SK-N-SH (cell line): ENCODE results near the gene C2orf72. TPM values are rescaled to one million over a fixed set of nuclear protein-coding genes. Genes with fewer than 3 reads are reported as not detected.

Experiments
- CTCF ChIA-PET: fragments of 300-600, 350-600 bp; formaldehyde crosslinking; extraction: SDS; loops from one replicate; lab custom pipeline; 2021; lab: Yijun Ruan, JAX
- POLR2A ChIA-PET: fragments of 350-600 bp; sonication (Branson Sonifier 250); formaldehyde crosslinking; extraction: SDS; loops from one replicate; lab custom pipeline; 2020; ENCODE audit warnings: antibody characterized with exemption, inconsistent platforms; lab: Yijun Ruan, JAX
- DNase-seq: peaks from one replicate; pipeline ENCODE4 v3.0.0; 2012
- H2AFZ ChIP-seq: fragments of 200-600 bp; sonication (generic); 2 replicates; pipeline ENCODE4 v1.8.1; 2016; ENCODE audit warnings: antibody characterized with exemption, mild to moderate bottlenecking, low read depth
- H3F3A ChIP-seq: fragments of 200-600 bp; sonication (generic); replicated peaks from 2 replicates; pipeline ENCODE3; 2016; ENCODE audit warnings: antibody characterized with exemption, mild to moderate bottlenecking; ENCODE audit not compliant: insufficient read depth
- H3K27ac ChIP-seq, 2 experiments: fragments of 200-500 bp in 1 of 2; fragments of 200-600 bp in 1 of 2; sonication (Bioruptor generic) in 1 of 2; sonication (generic), shearing (Covaris generic) in 1 of 2; 2 replicates each; pipeline versions ENCODE4 v1.5.1 to v1.6.1; 2014 to 2016; ENCODE audit warnings: low read depth in 2 of 2, inconsistent platforms in 1 of 2, low read length in 1 of 2, mild to moderate bottlenecking in 1 of 2, mixed read lengths in 1 of 2
- H3K27me3 ChIP-seq: fragments of 200-600 bp; sonication (generic), shearing (Covaris generic); 2 replicates; pipeline ENCODE4 v1.6.1; 2016; ENCODE audit warnings: mixed run types; ENCODE audit not compliant: insufficient read depth
- H3K36me3 ChIP-seq, 2 experiments: fragments of 200-500 bp in 1 of 2; fragments of 200-600 bp in 1 of 2; sonication (Bioruptor generic) in 1 of 2; sonication (generic) in 1 of 2; replicated peaks in 1 of 2; 2 replicates each; pipeline versions ENCODE3 to v1.5.1; 2014 to 2016; ENCODE audit warnings: low read length in 1 of 2, mild to moderate bottlenecking in 1 of 2; ENCODE audit not compliant: insufficient read depth in 2 of 2, control insufficient read depth in 1 of 2
- H3K4me1 ChIP-seq, 2 experiments: fragments of 200-500 bp in 1 of 2; fragments of 200-600 bp in 1 of 2; sonication (Bioruptor generic) in 1 of 2; sonication (generic), shearing (Covaris generic) in 1 of 2; 2 replicates each; pipeline versions ENCODE4 v1.5.1 to v1.6.1; 2014 to 2016; ENCODE audit warnings: low read depth in 1 of 2, low read length in 1 of 2, mixed run types in 1 of 2; ENCODE audit not compliant: insufficient read depth in 2 of 2, control insufficient read depth in 1 of 2
- H3K4me2 ChIP-seq: fragments of 200-600 bp; sonication (generic), shearing (Covaris generic); 2 replicates; pipeline ENCODE4 v1.6.1; 2017; ENCODE audit warnings: mixed run types
- H3K4me3 ChIP-seq, 2 experiments: fragments of 200-500 bp in 1 of 2; fragments of 200-600 bp in 1 of 2; sonication (Bioruptor generic) in 1 of 2; sonication (generic), shearing (Covaris generic) in 1 of 2; 2 replicates each; pipeline versions ENCODE4 v1.5.1 to v1.8.1; 2014 to 2016; ENCODE audit warnings: low read depth in 2 of 2, inconsistent platforms in 1 of 2, low read length in 1 of 2, mild to moderate bottlenecking in 1 of 2, mixed read lengths in 1 of 2, moderate library complexity in 1 of 2
- H3K79me2 ChIP-seq: fragments of 200-600 bp; sonication (generic); 2 replicates; pipeline ENCODE4 v1.8.1; 2017; ENCODE audit warnings: mild to moderate bottlenecking; ENCODE audit not compliant: insufficient read depth
- H3K9ac ChIP-seq: fragments of 200-600 bp; sonication (generic); 2 replicates; pipeline ENCODE4 v1.6.1; 2017; ENCODE audit warnings: mixed run types
- H3K9me2 ChIP-seq: fragments of 200-600 bp; sonication (generic); 2 replicates; pipeline ENCODE4 v1.6.1; 2017; ENCODE audit warnings: mixed run types
- H3K9me3 ChIP-seq: fragments of 200-600 bp; sonication (generic); 2 replicates; pipeline ENCODE4 v1.6.1; 2017; ENCODE audit warnings: mixed run types, mild to moderate bottlenecking, moderate library complexity
- H4K20me1 ChIP-seq: fragments of 200-600 bp; sonication (generic); 2 replicates; pipeline ENCODE4 v1.6.1; 2017; ENCODE audit warnings: mild to moderate bottlenecking, mixed run types; ENCODE audit not compliant: insufficient read depth
- EZH2phosphoT487 ChIP-seq: fragments of 200-600 bp; sonication (generic); IDR thresholded peaks from 2 replicates; pipeline ENCODE4 v1.6.1; 2017; ENCODE audit warnings: low read depth, mixed run types, mild to moderate bottlenecking, antibody characterized with exemption, moderate library complexity, borderline replicate concordance
- FOSL2 ChIP-seq: IDR thresholded peaks from 2 replicates; pipeline ENCODE4 v1.4.0; 2012; ENCODE audit warnings: low read depth, mild to moderate bottlenecking, moderate library complexity, borderline replicate concordance
- FOXM1 ChIP-seq: IDR thresholded peaks from 2 replicates; pipeline ENCODE4 v1.4.0; 2012; ENCODE audit warnings: low read depth, mild to moderate bottlenecking
- MEF2A ChIP-seq: IDR thresholded peaks from 2 replicates; pipeline ENCODE4 v1.4.0; 2012; ENCODE audit warnings: low read depth, borderline replicate concordance
- MXI1 ChIP-seq: IDR thresholded peaks from 2 replicates; pipeline ENCODE4 v1.6.1; 2012; ENCODE audit warnings: mild to moderate bottlenecking, low read depth, low read length, improper control_type of control experiment
- PBX3 ChIP-seq: IDR thresholded peaks from 2 replicates; pipeline ENCODE4; 2012
- RAD21 ChIP-seq: IDR thresholded peaks from 2 replicates; pipeline ENCODE4 v1.6.1; 2012; ENCODE audit warnings: mild to moderate bottlenecking, low read length
- SIN3A ChIP-seq: IDR thresholded peaks from 2 replicates; pipeline ENCODE4 v1.6.1; 2012; ENCODE audit warnings: low read depth, mild to moderate bottlenecking, low read length, moderate library complexity, borderline replicate concordance
- SMC3 ChIP-seq: IDR thresholded peaks from 2 replicates; pipeline ENCODE4 v1.6.1; 2012; ENCODE audit warnings: low read depth, low read length, improper control_type of control experiment
- USF2 ChIP-seq: fragments of 150-350 bp; IDR thresholded peaks from 2 replicates; pipeline ENCODE4 v1.6.1; 2017; ENCODE audit warnings: antibody characterized with exemption, low read length, low read depth, borderline replicate concordance
- YY1 ChIP-seq: IDR thresholded peaks from 2 replicates; pipeline ENCODE4 v1.4.0; 2012; ENCODE audit warnings: low read depth, mild to moderate bottlenecking
- WGBS: methylation state at CpG from one replicate; pipeline ENCODE4 v1.1.6; 2017; ENCODE audit warnings: low lambda C conversion rate; 5-methylcytosine and 5-hydroxymethylcytosine counted together
- polyA plus RNA-seq, 3 experiments: library from polyadenylated mRNA; depleted of rRNA; stranded (reverse); fragments of >200 nt; gene quantifications; 2 replicates each; pipeline ENCODE4 v1.2.3, GENCODE V29; 2012
- TF ChIP-seq, protein P1 (sequence below): IDR thresholded peaks from 2 replicates; pipeline ENCODE4 v1.6.1; 2012; ENCODE audit warnings: mild to moderate bottlenecking, low read depth, low read length, moderate library complexity

Gene C2orf72
- polyA plus RNA-seq, 1 of the 3 experiments (the other 2 are of a cell fraction), result 0.35 TPM

DNA sequence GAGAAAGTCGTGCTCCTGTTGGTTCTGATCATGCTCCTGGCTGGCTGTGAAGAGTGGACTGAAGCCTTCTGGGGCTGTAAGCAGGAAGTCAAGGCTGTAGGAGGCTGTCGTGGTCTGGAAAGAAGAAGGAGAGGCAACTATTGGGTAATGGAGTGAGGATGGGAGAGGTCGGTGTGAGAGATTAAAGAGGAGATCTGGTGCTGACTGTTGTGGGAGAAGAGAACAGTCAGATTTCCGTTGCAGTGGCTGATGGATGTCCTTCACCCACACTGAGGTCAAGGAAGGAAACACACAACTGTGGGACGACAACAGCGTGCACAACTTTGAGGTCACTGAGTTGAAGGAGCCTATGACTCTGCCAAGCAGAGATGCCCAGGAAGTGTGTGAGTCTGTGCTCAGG is 16.5 kb downstream of the C2orf72 start:
- H3K36me3 ChIP-seq, result no peaks in the 10 kb centered on the region
- H3K4me1 ChIP-seq, result peaks cover 9 to 17% of the 10 kb centered on the region in 2 experiments; a peak in 3 of 4 replicates
- H3K4me2 ChIP-seq, result no peak overlapping the region
- H3F3A ChIP-seq, result no peaks in the 10 kb centered on the region
- no peak for DNase-seq
- peaks cover 21% of the 10 kb centered on the region for H3K79me2 ChIP-seq
- H3K4me3 ChIP-seq, result no peak overlapping the region
- peaks cover 4% of the 10 kb centered on the region; the same call in 1 of the 2 replicates for H4K20me1 ChIP-seq
- WGBS, result 81% methylated on average over 6 of the region's 6 CpGs
- TF ChIP-seq, protein P1, sequence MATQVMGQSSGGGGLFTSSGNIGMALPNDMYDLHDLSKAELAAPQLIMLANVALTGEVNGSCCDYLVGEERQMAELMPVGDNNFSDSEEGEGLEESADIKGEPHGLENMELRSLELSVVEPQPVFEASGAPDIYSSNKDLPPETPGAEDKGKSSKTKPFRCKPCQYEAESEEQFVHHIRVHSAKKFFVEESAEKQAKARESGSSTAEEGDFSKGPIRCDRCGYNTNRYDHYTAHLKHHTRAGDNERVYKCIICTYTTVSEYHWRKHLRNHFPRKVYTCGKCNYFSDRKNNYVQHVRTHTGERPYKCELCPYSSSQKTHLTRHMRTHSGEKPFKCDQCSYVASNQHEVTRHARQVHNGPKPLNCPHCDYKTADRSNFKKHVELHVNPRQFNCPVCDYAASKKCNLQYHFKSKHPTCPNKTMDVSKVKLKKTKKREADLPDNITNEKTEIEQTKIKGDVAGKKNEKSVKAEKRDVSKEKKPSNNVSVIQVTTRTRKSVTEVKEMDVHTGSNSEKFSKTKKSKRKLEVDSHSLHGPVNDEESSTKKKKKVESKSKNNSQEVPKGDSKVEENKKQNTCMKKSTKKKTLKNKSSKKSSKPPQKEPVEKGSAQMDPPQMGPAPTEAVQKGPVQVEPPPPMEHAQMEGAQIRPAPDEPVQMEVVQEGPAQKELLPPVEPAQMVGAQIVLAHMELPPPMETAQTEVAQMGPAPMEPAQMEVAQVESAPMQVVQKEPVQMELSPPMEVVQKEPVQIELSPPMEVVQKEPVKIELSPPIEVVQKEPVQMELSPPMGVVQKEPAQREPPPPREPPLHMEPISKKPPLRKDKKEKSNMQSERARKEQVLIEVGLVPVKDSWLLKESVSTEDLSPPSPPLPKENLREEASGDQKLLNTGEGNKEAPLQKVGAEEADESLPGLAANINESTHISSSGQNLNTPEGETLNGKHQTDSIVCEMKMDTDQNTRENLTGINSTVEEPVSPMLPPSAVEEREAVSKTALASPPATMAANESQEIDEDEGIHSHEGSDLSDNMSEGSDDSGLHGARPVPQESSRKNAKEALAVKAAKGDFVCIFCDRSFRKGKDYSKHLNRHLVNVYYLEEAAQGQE, result no peak
- no peak for TF ChIP-seq MXI1
- TF ChIP-seq RAD21, result no peak
- TF ChIP-seq FOSL2, result no peak
- TF ChIP-seq PBX3, result no peak
- TF ChIP-seq USF2, result no peak
- no peak for TF ChIP-seq MEF2A
- no peak for TF ChIP-seq FOXM1
- no peak for TF ChIP-seq YY1
- no peak for TF ChIP-seq SMC3
- no peak for TF ChIP-seq SIN3A
- TF ChIP-seq EZH2phosphoT487, result no peak
- no peak overlapping the region for H3K27ac ChIP-seq
- H3K27me3 ChIP-seq, result no peaks in the 10 kb centered on the region
- H2AFZ ChIP-seq, result no peak overlapping the region
- no peaks in the 10 kb centered on the region for H3K9me3 ChIP-seq
- H3K9me2 ChIP-seq, result no peaks in the 10 kb centered on the region
- CTCF ChIA-PET, result interaction anchor here (1.4 to 3.9 kb wide), 6 partner anchors 10 to 230 kb away, joined by 5 to 39 read pairs (median 8); partner anchors contain the start of gene C2orf72
- POLR2A ChIA-PET, result no interaction called here
- no peak overlapping the region for H3K9ac ChIP-seq
